SHP77 treated with DMSO at 0.1 percent for 48 hours (cell line): ENCODE data around the gene PRLH.

Experiments used
- DNase-seq: peaks from one replicate; lab custom pipeline; 2025; lab: John Stamatoyannopoulos, UW

PRLH gene

GRCh38 chr2:237565974-237566373, 400 bp upstream of the PRLH start:
- no peak for DNase-seq

GRCh38 chr2:237567276-237568029, 1.1 kb downstream of the PRLH start:
- DNase-seq, result no peak

GRCh38 chr2:237568121-237568660, 1.8 kb downstream of the PRLH start:
- DNase-seq, result no peak

- DNase-seq, result no peak
Observed at GRCh38 chr2:237569041-237569440, 2.7 kb downstream of the PRLH start.

- DNase-seq, result no peak
Observed at GRCh38 chr2:237569896-237570295, 3.5 kb downstream of the PRLH start.

GRCh38 chr2:237570776-237571335, 4.5 kb downstream of the PRLH start:
- DNase-seq, result no peak

GRCh38 chr2:237571551-237571950, 5.2 kb downstream of the PRLH start:
- DNase-seq, result no peak

GRCh38 chr2:237572021-237572741, 5.8 kb downstream of the PRLH start:
- DNase-seq, result no peak

GRCh38 chr2:237572742-237573101, 6.3 kb downstream of the PRLH start:
- no peak for DNase-seq

- no peak for DNase-seq
Observed at GRCh38 chr2:237573721-237574415, 7.5 kb downstream of the PRLH start.

- no peak for DNase-seq
Observed at GRCh38 chr2:237574467-237574866, 8.1 kb downstream of the PRLH start.

GRCh38 chr2:237574894-237575868, 8.8 kb downstream of the PRLH start:
- no peak for DNase-seq

GRCh38 chr2:237575869-237576862, 9.8 kb downstream of the PRLH start:
- no peak for DNase-seq

GRCh38 chr2:237576974-237577373, 10.6 kb downstream of the PRLH start:
- DNase-seq, result no peak

GRCh38 chr2:237577458-237577857, 11.1 kb downstream of the PRLH start:
- DNase-seq, result no peak

- no peak for DNase-seq
Observed at GRCh38 chr2:237577956-237578870, 11.8 kb downstream of the PRLH start.

- DNase-seq, result no peak
Observed at GRCh38 chr2:237581326-237581725, 15.0 kb downstream of the PRLH start.
